SK-N-SH treated with all-trans-retinoic acid at 6 μM for 48 hours (cell line): ENCODE results near the gene B3GAT1.
"Not testable (repeated sequence)": the region's sequence is repeated elsewhere in the genome, so short reads cannot be mapped to it uniquely, and the experiment has no call there.

Experiments
- ATAC-seq: fragments of 200-7000 bp; cut with Tn5 transposase; 3 replicates; pipeline ENCODE4 v1.9.1; 2020; ENCODE audit warnings: mild to moderate bottlenecking, moderate library complexity
- ARNTL ChIP-seq: fragments of 450-650 bp; formaldehyde crosslinking; IDR thresholded peaks from 2 replicates; pipeline ENCODE4 v1.5.0; 2020; ENCODE audit warnings: low read depth, mild to moderate bottlenecking, moderate library complexity, borderline replicate concordance
- BACH2 ChIP-seq: fragments of 250-450 bp; sonication (Bioruptor Pico); IDR thresholded peaks from 2 replicates; pipeline ENCODE4 v1.9.0; 2021; ENCODE audit warnings: mild to moderate bottlenecking, borderline replicate concordance
- CREB5 ChIP-seq: fragments of 250-450 bp; sonication (Bioruptor Pico); IDR thresholded peaks from 2 replicates; pipeline ENCODE4 v1.5.1; 2020; ENCODE audit warnings: low read depth, mild to moderate bottlenecking, moderate library complexity
- ESRRG ChIP-seq: fragments of 250-450 bp; sonication (Bioruptor Pico); IDR thresholded peaks from 2 replicates; pipeline ENCODE4 v1.6.1; 2021; ENCODE audit warnings: mild to moderate bottlenecking
- GLIS3 ChIP-seq: fragments of 250-450 bp; sonication (Bioruptor Pico); IDR thresholded peaks from 2 replicates; pipeline ENCODE4 v1.5.0; 2020; ENCODE audit warnings: mild to moderate bottlenecking, moderate library complexity
- ISL1 ChIP-seq: fragments of 250-450 bp; sonication (Bioruptor Pico); IDR thresholded peaks from 2 replicates; pipeline ENCODE4 v2.1.2; 2022; ENCODE audit warnings: mild to moderate bottlenecking, moderate library complexity
- OSR1 ChIP-seq: fragments of 250-450 bp; sonication (Bioruptor Pico); IDR thresholded peaks from 2 replicates; pipeline ENCODE4 v1.8.0; 2022; ENCODE audit warnings: moderate library complexity, mild to moderate bottlenecking, inconsistent platforms
- PATZ1 ChIP-seq: fragments of 250-450 bp; sonication (Bioruptor Pico); IDR thresholded peaks from 2 replicates; pipeline ENCODE4 v1.8.0; 2020; ENCODE audit warnings: mild to moderate bottlenecking, moderate library complexity, borderline replicate concordance
- POU6F1 ChIP-seq: fragments of 250-450 bp; sonication (Bioruptor Pico); IDR thresholded peaks from 2 replicates; pipeline ENCODE4 v1.8.0; 2021; ENCODE audit warnings: low read depth, mild to moderate bottlenecking, moderate library complexity, borderline replicate concordance
- RARB ChIP-seq: fragments of 250-450 bp; sonication (Bioruptor Pico); IDR thresholded peaks from 2 replicates; pipeline ENCODE4 v1.8.0; 2021; ENCODE audit warnings: mild to moderate bottlenecking, moderate library complexity
- SNAI2 ChIP-seq: fragments of 250-450 bp; sonication (Bioruptor Pico); IDR thresholded peaks from 2 replicates; pipeline ENCODE4 v1.5.0; 2020; ENCODE audit warnings: mild to moderate bottlenecking, moderate library complexity
- TCF4 ChIP-seq: fragments of 250-450 bp; sonication (Bioruptor Pico); IDR thresholded peaks from 2 replicates; pipeline ENCODE4 v1.8.0; 2021; ENCODE audit warnings: mild to moderate bottlenecking, moderate library complexity, borderline replicate concordance
- TOX ChIP-seq: fragments of 250-450 bp; sonication (Bioruptor Pico); IDR thresholded peaks from 2 replicates; pipeline ENCODE4 v1.8.0; 2021; ENCODE audit warnings: mild to moderate bottlenecking, moderate library complexity, borderline replicate concordance
- TSHZ2 ChIP-seq: fragments of 250-450 bp; sonication (Bioruptor Pico); IDR thresholded peaks from 2 replicates; pipeline ENCODE4 v1.5.0; 2020; ENCODE audit warnings: mild to moderate bottlenecking, moderate library complexity
- ZFP30 ChIP-seq: fragments of 450-650 bp; formaldehyde crosslinking; IDR thresholded peaks from 2 replicates; pipeline ENCODE4 v1.5.0; 2022; ENCODE audit warnings: mild to moderate bottlenecking, moderate library complexity
- ZNF565 ChIP-seq: fragments of 450-650 bp; formaldehyde crosslinking; conservative IDR thresholded peaks from 2 replicates; pipeline ENCODE4 v1.5.0; 2020; ENCODE audit warnings: low read depth, mild to moderate bottlenecking, moderate library complexity
- ZNF70 ChIP-seq: fragments of 450-650 bp; formaldehyde crosslinking; IDR thresholded peaks from 2 replicates; pipeline ENCODE4 v1.5.0; 2020; ENCODE audit warnings: mild to moderate bottlenecking, moderate library complexity
- ZNF8 ChIP-seq: fragments of 450-650 bp; formaldehyde crosslinking; IDR thresholded peaks from 2 replicates; pipeline ENCODE4 v1.5.0; 2020; ENCODE audit warnings: mild to moderate bottlenecking, moderate library complexity

B3GAT1 gene

GRCh38 chr11:134344497-134345236, 67.4 kb downstream of the B3GAT1 start:
- not testable (repeated sequence) for ATAC-seq

- no peak for TF ChIP-seq ZNF70 (CRISPR knock-in tag)
- no peak for TF ChIP-seq PATZ1
- no peak for TF ChIP-seq TOX (CRISPR knock-in tag)
- no peak for TF ChIP-seq SNAI2
- TF ChIP-seq ISL1 (CRISPR knock-in tag) = no peak
- no peak for TF ChIP-seq CREB5 (CRISPR knock-in tag)
- no peak for TF ChIP-seq POU6F1 (CRISPR knock-in tag)
- TF ChIP-seq ZNF8 (CRISPR knock-in tag) = no peak
- no peak for TF ChIP-seq ZNF565 (CRISPR knock-in tag)
- TF ChIP-seq ESRRG = no peak
- no peak for ATAC-seq
Observed at GRCh38 chr11:134343646-134344045, 68.4 kb downstream of the B3GAT1 start.

- TF ChIP-seq GLIS3 (CRISPR knock-in tag) (no peak), ZNF8 (CRISPR knock-in tag) (no peak), ARNTL (CRISPR knock-in tag) (no peak), ISL1 (CRISPR knock-in tag) (no peak), PATZ1 (no peak)
- ATAC-seq = no peak
Observed at GRCh38 chr11:134342572-134343340, 69.3 kb downstream of the B3GAT1 start.

- no peak for TF ChIP-seq BACH2 (CRISPR knock-in tag)
- no peak for TF ChIP-seq TCF4 (CRISPR knock-in tag)
- no peak for TF ChIP-seq ISL1 (CRISPR knock-in tag)
- no peak for TF ChIP-seq ESRRG
- no peak for ATAC-seq
Observed at GRCh38 chr11:134341805-134342571, 70.1 kb downstream of the B3GAT1 start.

GRCh38 chr11:134340354-134340964, 71.6 kb downstream of the B3GAT1 start:
- ATAC-seq = no peak
- no peak for TF ChIP-seq ZFP30
- TF ChIP-seq PATZ1 = no peak
- no peak for TF ChIP-seq OSR1
- no peak for TF ChIP-seq TSHZ2 (CRISPR knock-in tag)
- no peak for TF ChIP-seq RARB (CRISPR knock-in tag)
